GM12873 (cell line): Measurements from ENCODE around the gene AIF1L.

Experiments used
- TF ChIP-seq, protein P1 (sequence below): IDR thresholded peaks from 2 replicates; pipeline ENCODE4 v1.5.1; 2012; ENCODE audit warnings: low read depth, mild to moderate bottlenecking, moderate library complexity, low read length, control low read depth; ENCODE audit not compliant: insufficient read depth; ENCODE audit errors: missing control alignments

The AIF1L gene

DNA sequence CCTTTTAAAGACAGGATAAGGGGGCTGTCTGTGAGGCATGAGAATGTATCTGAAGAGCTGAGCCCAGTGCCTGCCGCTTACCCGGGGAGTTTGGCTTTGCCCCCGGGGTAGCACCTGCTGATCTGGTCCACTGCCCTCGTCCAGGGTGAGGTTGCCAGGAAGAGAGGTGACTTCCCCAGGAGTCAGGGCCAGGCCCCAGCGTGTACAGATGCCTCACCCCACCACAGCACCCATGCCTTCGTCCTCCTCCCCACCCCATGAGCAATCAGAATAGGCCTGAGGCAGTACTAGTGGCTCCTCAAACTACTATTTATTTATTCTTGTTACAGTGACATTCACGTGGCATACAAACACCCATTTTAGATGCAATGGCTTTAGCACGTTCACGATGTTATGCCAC, 15.7 kb upstream of the AIF1L start:
- TF ChIP-seq, protein P1, sequence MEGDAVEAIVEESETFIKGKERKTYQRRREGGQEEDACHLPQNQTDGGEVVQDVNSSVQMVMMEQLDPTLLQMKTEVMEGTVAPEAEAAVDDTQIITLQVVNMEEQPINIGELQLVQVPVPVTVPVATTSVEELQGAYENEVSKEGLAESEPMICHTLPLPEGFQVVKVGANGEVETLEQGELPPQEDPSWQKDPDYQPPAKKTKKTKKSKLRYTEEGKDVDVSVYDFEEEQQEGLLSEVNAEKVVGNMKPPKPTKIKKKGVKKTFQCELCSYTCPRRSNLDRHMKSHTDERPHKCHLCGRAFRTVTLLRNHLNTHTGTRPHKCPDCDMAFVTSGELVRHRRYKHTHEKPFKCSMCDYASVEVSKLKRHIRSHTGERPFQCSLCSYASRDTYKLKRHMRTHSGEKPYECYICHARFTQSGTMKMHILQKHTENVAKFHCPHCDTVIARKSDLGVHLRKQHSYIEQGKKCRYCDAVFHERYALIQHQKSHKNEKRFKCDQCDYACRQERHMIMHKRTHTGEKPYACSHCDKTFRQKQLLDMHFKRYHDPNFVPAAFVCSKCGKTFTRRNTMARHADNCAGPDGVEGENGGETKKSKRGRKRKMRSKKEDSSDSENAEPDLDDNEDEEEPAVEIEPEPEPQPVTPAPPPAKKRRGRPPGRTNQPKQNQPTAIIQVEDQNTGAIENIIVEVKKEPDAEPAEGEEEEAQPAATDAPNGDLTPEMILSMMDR = no peak

DNA sequence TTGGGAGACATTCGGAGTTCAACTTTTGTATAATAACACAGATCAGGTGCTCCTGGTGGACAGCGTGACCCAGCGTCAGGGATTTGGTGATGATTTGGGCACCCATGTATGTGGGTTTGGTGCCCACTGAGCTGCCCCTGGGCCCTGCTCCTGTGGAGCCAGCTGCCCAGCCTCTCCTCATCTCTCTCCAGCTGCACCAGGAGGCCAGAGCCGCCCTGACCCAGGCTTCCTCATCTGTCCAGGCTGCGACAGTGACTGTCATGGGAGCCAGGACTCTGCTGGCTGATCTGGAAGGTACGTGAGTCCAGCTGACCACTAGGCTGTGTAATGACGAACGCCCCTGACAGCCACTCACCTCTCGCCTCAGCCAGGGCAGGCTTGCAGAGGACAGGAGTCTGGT, 14.5 kb upstream of the AIF1L start:
- TF ChIP-seq, protein P1 = no peak

DNA sequence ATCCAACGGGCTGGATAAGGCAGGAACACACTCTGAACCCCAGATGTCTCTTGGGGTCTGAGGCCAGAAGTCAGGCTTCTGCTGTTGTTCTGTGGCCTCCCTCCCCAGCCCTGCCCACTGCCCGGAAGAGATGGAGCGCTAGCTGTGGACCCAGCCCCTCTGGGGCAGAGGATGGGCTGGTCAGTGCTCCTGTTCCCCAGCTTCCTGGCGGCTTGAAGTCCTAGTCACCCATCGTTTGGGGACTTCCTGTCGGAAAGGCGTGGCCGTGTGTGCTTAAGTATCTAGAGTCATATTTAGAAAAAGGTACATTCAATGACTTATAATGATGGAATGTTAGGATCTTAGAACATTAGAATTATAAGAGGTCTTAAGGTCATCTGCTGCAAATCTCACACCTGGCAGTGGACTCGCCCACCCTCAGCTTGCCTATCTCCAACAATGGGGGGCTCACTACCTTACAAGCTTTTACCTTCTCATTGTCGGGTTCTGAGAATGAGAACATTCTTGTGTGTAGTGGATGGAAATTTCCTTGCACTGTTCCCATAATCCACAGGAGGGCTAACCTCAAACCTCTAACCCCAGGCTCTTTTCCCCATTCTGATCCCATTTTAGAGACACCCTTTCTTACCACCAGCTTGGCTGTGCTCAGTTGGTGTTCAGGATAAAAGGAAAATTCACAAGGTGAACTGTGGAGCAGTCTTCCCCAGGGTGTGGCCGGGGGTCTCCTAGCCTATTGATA, 13.4 kb upstream of the AIF1L start:
- TF ChIP-seq, protein P1 = no peak

DNA sequence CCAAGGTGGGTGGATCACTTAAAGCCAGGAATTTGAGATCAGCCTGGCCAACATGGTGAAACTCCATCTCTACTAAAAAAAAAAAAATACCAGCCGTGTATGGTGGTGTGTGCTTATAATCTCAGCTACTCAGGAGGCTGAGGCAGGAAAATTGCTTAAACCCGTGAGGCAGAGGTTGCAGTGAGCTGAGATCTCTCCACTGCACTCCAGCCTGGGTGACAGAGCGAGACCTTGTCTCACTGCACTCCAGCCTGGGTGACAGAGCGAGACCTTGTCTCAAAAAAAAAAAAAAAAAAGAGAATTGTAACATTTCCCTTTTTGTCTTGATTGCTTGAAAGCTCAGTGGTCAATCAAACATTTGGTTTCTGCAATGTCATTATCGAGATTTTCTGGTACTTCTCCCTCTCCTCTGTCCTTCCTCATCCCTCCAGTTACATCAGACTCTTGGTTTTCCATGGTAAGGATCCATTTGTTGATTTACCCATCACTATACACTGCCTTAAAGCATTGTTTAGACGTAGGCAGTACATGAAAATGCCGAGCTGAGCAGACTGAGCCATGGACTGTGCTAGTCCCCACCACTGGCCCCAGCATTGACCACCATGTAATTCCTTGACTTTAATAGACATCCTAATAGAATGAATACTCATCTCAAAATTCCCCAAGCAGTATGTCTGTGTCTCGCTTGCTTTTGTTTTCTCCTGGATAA, 11.5 kb upstream of the AIF1L start:
- TF ChIP-seq, protein P1 = no peak

DNA sequence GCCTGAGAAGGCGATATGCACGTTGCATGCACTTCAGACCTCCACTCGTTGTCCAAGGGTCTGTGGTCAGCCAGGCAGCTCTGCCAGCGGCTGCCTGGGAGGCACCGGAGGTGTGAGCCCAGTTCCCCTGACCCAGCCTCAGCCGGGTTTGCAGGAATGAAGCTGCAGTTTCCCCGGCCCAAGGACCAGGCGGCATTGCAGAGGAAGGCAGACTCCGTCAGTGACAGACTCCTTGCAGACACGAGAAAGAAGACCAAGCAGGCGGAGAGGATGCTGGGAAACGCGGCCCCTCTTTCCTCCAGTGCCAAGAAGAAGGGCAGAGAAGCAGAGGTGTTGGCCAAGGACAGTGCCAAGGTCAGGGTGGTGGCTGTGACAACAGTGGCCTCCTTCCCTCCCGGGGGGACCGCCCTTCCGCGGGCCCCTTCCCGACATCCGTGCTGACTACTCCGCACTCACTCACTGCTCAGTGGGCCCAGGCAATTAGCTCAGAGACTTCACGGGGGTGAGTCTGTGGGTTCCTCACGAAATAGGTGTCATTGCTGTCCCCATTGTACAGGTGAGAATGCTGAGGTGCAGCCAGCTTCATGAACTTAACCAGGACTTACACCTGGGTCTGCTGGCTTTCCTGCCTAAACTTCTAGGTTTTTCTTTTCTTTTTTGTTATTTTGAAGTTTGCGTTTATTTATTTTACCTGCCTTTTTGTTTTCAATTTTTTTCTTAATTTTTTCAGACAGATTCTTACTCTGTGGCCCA, 10.8 kb upstream of the AIF1L start:
- TF ChIP-seq, protein P1 = no peak

DNA sequence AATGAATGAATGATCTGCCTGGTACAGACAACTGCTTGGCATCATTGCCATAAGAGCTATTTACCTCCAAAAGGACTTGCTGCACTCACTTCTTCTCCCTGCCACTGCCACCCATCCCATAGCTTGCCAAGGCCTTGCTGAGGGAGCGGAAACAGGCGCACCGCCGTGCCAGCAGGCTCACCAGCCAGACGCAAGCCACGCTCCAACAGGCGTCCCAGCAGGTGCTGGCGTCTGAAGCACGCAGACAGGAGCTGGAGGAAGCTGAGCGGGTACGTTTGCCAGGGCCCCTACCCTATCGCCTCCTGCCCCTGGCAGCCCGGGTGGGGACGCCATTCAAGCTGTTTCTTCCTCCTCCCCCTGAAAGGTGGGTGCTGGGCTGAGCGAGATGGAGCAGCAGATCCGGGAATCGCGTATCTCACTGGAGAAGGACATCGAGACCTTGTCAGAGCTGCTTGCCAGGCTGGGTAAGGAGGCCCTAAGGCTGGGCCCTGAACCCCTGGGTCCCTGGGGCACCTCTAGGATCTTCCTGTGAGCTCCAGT, 8.9 kb upstream of the AIF1L start:
- TF ChIP-seq, protein P1 = no peak
